Measurements from ENCODE around the gene HMGCS2.

HMGCS2 gene

DNA sequence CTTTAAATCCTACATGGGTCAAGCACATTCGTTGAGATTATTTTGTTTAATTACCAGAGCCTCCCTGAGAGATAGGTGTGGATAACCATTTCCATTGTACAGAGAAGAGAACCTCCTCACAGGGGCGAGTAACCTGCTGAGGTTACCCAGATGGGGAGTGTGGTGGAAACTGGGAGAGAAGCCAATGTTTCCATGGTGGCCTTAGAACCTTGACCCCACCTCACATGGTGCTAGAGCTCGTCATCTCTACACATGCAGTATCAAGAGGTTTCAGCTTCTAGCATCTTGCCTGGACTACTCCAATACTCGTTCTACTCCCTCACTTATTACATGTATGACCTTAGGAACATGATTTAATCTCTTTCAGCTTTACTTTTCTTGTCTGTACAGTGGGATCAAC is 37.8 kb upstream of the HMGCS2 start:
- Histone ChIP-seq H4K20me1 (ENCODE audit: insufficient read depth, low read length) (no peaks in the 10 kb centered on the region), H3K9ac (ENCODE audit: low read depth, low read length) (no peak overlapping the region), H3K36me3 (ENCODE audit: insufficient read depth, low read length) (no peaks in the 10 kb centered on the region), H3K4me3 (ENCODE audit: low read depth in 1 of 2, low read length in 2 of 2) (no peak overlapping the region), H3K4me2 (ENCODE audit: insufficient read depth, low read length) (no peak overlapping the region), H3K79me2 (ENCODE audit: insufficient read depth, low read length) (no peaks in the 10 kb centered on the region), H3K4me1 (ENCODE audit: insufficient read depth, low read length) (peaks cover 9% of the 10 kb centered on the region; the same call in 1 of the 2 replicates), H3K27ac (ENCODE audit: low read length) (no peak overlapping the region), H2AFZ (ENCODE audit: low read depth, low read length) (no peak overlapping the region), H3K9me3 (ENCODE audit: insufficient read depth, low read length, severe bottlenecking) (no peaks in the 10 kb centered on the region), H3K27me3 (ENCODE audit: insufficient read depth, low read length, poor library complexity) (peaks cover 9% of the 10 kb centered on the region)
- TF ChIP-seq CTCF (IDR thresholded peaks at IDR 0.05; ENCODE audit: borderline replicate concordance, extremely low read depth, low read length, poor library complexity, severe bottlenecking) (no peak), EZH2 (IDR thresholded peaks at IDR 0.05; ENCODE audit: borderline replicate concordance, low read depth, low read length, severe bottlenecking) (no peak)
- DNase-seq (no peak), ATAC-seq (ENCODE audit: insufficient read depth, low read depth) (no peak)

DNA sequence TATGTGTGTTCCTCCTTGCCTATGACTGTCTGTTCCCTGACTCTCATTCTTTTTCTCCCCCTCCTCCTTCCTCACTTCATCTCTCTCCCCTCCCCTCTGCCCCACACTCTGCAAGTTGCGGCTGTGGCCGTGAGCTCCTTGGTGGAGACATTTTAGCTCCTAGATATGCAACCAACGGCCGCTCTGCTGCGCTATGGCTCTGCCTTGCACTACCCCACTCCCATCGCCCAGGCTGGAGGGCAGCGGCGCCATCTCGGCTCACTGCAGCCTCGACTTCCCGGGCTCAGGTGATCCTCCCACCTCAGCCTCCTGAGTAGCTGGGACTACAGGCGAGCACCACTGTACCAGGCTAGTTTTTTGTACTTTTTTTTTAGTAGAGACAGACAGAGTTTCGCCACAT is 37.0 kb upstream of the HMGCS2 start:
- Histone ChIP-seq H3K4me3 (ENCODE audit: low read depth in 1 of 2, low read length in 2 of 2) (no peak overlapping the region), H3K36me3 (ENCODE audit: insufficient read depth, low read length) (no peaks in the 10 kb centered on the region), H3K9me3 (ENCODE audit: insufficient read depth, low read length, severe bottlenecking) (no peaks in the 10 kb centered on the region), H3K4me2 (ENCODE audit: insufficient read depth, low read length) (no peak overlapping the region), H3K27ac (ENCODE audit: low read length) (no peak overlapping the region), H3K79me2 (ENCODE audit: insufficient read depth, low read length) (no peaks in the 10 kb centered on the region), H3K27me3 (ENCODE audit: insufficient read depth, low read length, poor library complexity) (peaks cover 9% of the 10 kb centered on the region), H4K20me1 (ENCODE audit: insufficient read depth, low read length) (no peaks in the 10 kb centered on the region), H3K9ac (ENCODE audit: low read depth, low read length) (no peak overlapping the region), H2AFZ (ENCODE audit: low read depth, low read length) (no peak overlapping the region), H3K4me1 (ENCODE audit: insufficient read depth, low read length) (peaks cover 9% of the 10 kb centered on the region; the same call in 1 of the 2 replicates)
- no peak for DNase-seq
- TF ChIP-seq CTCF (IDR thresholded peaks at IDR 0.05; ENCODE audit: borderline replicate concordance, extremely low read depth, low read length, poor library complexity, severe bottlenecking) (no peak), EZH2 (IDR thresholded peaks at IDR 0.05; ENCODE audit: borderline replicate concordance, low read depth, low read length, severe bottlenecking) (no peak)
- ATAC-seq (ENCODE audit: insufficient read depth, low read depth): no peak

DNA sequence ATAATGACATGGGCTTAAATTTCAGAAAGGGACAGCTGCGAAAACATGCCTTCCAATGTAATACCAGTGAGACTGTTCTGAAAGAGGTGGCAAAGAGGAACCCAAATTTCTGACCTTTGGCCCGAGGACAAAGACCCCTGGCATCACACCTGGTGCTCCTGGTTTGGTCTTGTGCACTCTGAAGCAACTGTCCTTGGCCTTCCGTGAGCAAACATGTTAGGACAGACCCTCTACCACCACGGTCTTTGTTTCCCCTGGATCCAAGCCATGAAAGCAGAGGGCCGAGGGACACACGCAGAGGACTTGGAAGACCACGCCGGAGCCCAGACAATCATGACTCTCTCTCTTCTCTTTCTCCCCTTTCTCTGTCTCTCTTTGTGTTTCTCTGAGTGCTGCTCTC is 36.5 kb upstream of the HMGCS2 start:
- Histone ChIP-seq H4K20me1 (ENCODE audit: insufficient read depth, low read length) (no peaks in the 10 kb centered on the region), H3K79me2 (ENCODE audit: insufficient read depth, low read length) (no peaks in the 10 kb centered on the region), H3K9ac (ENCODE audit: low read depth, low read length) (no peak overlapping the region), H3K4me3 (ENCODE audit: low read depth in 1 of 2, low read length in 2 of 2) (no peak overlapping the region), H3K4me2 (ENCODE audit: insufficient read depth, low read length) (no peak overlapping the region), H3K4me1 (ENCODE audit: insufficient read depth, low read length) (peaks cover 9% of the 10 kb centered on the region; the same call in 1 of the 2 replicates), H3K27me3 (ENCODE audit: insufficient read depth, low read length, poor library complexity) (peaks cover 9% of the 10 kb centered on the region), H3K27ac (ENCODE audit: low read length) (no peak overlapping the region), H3K9me3 (ENCODE audit: insufficient read depth, low read length, severe bottlenecking) (no peaks in the 10 kb centered on the region), H2AFZ (ENCODE audit: low read depth, low read length) (no peak overlapping the region), H3K36me3 (ENCODE audit: insufficient read depth, low read length) (no peaks in the 10 kb centered on the region)
- TF ChIP-seq CTCF (IDR thresholded peaks at IDR 0.05; ENCODE audit: borderline replicate concordance, extremely low read depth, low read length, poor library complexity, severe bottlenecking) (no peak), EZH2 (IDR thresholded peaks at IDR 0.05; ENCODE audit: borderline replicate concordance, low read depth, low read length, severe bottlenecking) (no peak)
- no peak for ATAC-seq (ENCODE audit: insufficient read depth, low read depth)
- no peak for DNase-seq
